HG03135 (cell line): Measurements from ENCODE around the gene CGNL1.

Experiments
- ATAC-seq: cut with Tn5 transposase; IDR thresholded peaks from one replicate; pipeline ENCODE4 v1.9.1; 2021; ENCODE audit warnings: mild to moderate bottlenecking, moderate library complexity; ENCODE audit not compliant: unreplicated experiment

Gene CGNL1

DNA sequence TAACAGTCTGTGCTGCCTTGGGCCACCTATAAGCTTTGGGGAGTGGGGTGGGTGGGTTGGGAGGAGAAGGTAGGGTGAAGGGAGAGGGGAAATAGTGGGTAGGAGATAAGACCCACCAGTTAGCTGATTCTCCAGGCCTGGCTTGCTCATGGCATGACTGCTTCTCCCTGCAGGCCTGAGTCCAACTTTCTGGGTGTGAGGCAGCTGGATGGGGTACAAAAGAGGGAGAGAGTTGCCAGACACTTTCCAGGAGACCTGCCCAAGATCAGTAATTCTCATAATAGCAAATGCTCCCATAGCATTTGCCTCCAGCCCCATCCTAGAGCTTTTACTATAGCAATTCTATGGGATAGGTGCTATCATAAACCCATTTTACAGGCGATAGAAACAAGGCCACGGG lies 7.7 kb downstream of the CGNL1 start:
- ATAC-seq: no peak

DNA sequence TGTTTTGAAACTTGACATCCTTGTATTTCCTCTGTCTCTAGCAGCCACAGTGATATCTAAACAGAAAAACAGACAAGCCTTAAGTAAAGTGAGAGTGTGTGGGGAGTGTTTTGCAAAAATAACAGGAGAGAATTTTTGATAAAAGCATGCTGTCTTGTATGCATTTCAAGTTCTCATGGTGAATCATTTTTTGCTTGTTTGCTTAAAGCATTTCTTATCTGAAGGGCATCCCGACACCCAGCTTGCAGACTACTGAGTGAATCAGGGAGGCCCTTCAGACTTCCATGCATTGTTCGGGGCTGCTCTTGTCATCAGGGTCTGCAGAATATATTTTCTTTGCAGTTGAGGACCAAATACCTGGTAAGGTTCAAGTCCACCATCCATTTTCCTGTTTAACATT lies 8.5 kb downstream of the CGNL1 start:
- no peak for ATAC-seq

DNA sequence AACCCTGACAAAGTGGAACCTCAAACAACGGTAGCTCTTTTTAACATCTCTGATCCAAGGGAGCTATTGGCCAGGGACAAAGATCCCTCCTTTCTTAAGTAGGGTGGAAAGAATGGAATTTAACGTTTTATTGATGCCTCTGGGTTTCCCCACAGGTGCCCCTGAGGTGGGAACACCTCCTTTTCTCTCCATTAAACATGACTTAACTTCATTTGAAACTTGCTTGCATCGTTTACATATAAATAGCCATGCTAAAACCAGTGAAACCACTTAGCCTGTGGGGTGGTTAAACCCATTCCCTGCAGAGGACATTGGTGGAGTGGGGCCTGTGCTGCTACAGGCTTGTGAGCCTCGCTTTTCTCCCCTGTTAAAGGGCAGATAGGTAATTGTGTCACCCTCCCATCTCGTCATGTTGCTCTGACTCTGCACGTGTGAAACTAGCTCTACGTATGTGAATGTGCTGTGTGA lies 9.7 kb downstream of the CGNL1 start:
- ATAC-seq: no peak

DNA sequence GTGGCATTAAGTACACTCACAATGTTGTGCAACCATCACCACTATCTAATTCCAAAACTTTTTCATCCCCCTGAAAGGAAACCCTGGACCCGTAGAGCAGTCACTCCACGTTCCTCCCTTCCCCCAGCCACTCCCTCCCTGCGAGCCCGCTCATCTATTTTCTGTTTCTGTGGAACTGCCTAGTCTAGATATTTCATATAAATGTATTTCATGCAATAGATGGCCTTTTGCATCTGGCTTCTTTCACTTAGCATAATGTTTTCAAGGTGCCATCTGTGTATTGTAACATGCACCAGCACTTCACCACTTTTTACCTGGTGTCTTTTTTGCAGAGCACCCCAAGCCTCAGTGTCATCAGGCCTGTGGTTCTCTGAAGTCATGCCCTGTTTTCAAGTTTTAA lies 10.7 kb downstream of the CGNL1 start:
- no peak for ATAC-seq

DNA sequence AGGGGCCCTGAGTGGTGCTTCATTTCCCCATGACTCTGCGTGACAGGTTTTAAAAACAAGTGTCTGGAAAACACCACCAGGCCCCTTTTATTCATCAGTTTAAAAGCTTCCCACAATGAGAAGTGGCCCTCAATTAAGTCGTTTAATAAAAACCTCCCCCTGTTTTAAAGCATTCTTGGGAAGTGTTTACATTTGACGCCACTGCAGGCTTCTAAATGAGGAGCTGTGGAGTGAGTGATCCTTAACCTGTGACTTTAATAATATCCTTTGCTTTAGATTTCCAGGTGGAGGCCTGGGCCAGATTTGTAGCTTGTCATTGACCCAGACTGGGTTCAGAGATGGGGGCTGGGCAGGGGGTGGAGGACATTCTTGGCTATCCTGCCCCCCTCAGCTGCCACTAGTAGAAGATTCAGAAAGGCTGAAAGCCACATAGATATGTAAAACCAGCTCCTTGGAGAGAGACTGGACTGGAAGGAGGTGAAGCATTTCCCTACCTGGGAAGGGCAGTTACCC lies 11.3 kb downstream of the CGNL1 start:
- no peak for ATAC-seq

DNA sequence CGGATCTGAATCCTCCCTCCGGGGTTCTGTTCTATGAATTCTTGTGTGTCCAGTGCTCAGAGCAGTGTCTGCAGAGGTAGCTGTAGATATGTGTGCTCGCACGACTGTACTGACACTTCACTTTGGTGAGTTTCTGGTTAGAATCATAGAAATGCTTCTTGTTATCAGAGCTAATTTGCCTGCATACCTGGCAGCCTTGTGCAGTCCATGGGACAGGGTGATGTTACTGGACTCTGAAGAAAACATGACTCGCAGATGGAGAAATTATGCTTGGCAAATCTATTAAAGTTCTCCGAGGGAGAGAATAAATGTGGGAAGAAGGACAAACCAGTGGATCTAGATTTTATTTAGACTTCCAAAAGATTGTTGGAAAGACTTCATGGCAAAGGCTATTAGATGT lies 12.2 kb downstream of the CGNL1 start:
- no peak for ATAC-seq

DNA sequence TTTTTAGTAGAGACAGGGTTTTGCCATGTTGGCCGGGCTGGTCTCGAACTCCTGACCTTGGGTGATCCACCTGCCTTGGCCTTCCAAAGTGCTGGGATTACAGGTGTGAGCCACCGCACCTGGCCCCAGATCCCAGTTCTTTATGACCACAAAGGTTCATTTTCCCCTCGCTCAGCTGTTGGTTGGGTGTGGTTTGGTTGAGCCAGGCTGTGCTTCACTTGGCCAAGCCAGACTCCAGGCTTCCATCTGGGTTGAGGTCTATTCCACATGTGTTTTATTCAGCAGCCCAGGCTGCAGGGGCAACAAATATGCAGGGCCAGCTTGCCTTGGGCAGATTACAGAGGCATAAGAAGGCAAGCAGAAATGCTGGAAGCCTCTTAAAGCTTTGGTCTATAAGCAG lies 13.7 kb downstream of the CGNL1 start:
- ATAC-seq: no peak

DNA sequence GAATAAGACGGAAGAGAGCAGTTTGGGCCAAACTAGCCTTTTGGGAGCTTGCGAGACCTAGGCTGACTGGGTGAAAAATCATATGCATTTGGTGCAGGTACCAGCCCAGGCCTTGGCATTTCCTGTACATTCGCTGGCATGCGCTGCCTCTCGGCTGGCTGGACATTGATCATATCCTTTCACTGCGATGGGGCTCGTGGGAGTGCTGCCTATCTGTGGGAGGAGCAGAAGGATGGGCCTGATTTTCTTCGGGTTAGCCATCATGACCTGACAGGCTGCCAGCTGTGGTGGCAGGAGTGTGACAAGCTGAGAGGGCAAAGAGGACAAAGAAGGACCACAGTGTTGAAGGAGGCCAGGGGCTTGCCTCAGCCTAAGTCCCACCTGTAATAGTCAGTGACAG lies 14.3 kb downstream of the CGNL1 start:
- ATAC-seq: no peak

DNA sequence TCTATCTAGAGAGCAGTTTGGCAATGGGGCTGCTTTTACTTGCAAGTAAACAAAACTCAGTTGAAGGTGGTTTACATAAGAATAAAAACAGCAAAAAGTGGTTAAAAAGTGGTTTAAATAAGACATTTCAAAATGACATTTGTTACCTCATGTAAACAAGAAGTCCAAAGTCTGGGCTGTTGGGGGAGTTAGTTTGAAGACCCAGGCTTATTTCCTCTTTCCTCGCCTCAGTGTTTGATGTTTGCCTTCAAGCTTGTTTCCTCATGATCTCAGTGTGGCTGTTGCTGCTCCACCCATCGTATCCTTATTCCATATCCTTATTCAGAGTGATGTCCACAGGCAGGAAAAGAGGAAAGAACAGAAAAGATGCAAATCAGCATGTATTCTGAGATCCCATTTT lies 15.2 kb downstream of the CGNL1 start:
- no peak for ATAC-seq

DNA sequence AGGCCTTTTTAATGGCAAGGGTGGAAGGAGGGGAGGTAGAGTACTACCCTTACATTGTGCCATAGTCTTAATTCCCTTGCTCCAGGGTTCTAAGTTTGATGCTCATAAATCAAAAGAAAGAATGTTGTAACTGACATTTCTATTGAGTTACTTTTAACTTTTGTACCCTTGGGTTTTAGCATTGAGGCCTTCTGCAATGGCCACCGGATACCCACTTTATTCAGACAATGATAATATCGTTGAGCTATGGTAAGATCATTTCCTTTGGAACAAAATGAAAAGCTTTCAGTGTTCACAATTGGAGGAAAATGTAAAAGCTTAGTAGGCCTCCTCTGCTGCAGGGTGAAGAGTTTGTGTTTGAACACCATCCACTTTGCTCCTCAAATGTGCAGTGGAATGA lies 16.8 kb downstream of the CGNL1 start:
- no peak for ATAC-seq

DNA sequence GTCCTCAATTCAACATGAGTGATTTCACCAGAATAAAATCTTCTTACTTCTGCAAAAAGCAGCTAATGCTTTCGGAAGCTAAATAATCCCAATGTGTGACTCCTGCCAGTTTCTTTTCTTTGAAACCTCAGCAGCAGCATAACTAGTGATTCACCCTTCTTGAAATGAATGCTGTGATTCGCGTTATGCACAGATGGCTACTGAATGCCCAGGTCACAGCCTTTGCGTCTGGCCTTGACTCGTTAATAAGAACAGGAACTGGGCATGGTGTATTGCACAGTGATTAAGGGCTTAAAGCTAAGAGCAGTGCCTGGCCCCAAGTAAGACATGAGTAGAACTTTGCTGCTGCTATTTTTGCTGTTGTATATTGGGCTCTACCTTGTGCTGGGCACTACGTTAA lies 19.0 kb downstream of the CGNL1 start:
- no peak for ATAC-seq

DNA sequence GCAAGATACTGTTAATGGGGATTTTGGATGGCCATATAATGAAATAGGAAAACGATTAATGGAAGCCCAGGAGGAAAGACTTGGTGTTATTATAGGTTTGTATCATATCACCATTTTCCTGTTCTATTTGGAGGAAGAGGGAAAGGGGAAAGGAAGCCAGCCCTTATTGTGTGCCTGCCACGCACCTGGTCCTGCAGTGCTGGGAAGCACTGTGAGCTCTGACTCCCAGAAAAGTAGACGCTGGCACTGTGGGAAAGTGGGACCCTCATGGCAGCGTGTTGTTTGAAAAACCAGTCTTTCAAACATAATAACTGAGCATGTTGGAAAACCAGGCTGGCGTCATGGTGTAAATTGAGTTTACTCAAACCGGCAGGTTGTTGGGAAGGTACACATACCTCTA lies 22.0 kb downstream of the CGNL1 start:
- ATAC-seq: no peak

DNA sequence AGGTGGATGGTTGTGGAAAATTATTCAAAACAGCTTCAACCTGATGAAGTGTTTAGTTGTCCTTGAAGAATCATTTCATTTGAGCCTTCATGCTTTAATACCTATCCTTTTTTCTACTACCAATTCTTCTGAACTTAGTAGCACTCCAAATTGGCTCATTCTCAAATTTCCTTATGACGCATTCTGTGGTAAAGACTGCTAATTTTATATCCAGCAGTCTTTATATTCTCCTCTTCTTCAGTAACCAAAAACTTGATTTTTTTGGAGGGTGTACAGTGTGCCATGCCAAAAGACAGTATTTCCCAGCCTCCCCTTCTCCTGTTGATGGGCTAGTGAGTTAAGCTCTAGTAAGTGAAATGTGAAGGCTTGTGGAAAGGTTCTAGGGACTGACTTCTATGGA lies 25.2 kb downstream of the CGNL1 start:
- ATAC-seq: no peak

DNA sequence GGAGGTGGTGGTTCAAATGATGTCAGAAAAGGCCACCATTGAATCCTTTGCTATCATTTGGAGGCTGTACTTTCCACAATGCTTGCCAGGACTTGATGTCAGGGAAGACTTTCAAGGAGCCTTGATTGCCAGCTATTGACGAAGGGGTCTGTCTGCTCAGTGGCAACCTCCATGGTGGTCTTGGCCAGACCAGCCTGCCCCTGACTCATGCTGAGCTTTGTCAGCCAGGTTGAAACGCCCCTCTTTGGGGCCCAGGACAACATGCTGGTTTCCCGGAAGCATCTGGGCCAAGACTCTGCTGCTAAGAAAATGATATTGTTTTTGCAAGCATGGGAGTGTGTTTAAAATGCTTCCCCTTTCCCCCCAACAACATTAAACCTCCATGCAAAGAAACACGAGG lies 26.7 kb downstream of the CGNL1 start:
- no peak for ATAC-seq

DNA sequence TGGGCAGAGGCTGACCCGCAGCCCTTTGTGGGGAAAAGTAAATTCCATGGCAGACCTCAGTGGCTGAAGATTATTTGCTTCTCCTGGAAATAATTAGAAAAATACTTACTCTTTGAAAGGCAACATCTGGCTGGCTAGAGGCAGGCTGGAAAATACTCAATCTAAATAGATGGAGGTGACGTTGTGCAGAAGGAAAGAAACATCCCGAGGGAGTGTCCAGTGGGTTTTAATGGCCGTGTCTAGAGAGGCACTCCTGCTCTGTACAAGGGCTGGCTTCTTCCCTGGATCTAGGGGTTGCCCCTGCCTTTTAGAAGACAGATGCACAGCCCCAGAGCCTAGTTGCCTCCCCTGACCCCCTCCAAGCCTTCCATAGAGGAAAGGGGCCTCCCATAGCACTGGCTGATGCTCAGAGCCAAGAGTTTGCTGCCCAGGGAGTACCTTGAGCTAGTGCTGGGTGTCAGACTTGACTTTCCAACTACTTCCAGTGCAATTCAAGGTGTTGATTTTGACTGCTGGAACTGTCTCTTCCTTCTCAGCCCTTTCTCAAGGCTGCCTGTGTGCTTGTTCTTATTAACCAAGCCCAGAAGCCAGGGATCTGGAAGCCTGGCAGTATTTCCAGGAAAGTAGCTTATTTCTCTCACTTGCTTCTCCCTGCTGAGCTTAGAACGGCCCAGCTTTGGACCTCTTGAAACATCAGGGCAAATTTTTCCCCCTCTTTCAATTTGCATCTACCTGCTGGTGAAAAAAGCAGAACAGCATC lies 27.4 kb downstream of the CGNL1 start:
- no peak for ATAC-seq

DNA sequence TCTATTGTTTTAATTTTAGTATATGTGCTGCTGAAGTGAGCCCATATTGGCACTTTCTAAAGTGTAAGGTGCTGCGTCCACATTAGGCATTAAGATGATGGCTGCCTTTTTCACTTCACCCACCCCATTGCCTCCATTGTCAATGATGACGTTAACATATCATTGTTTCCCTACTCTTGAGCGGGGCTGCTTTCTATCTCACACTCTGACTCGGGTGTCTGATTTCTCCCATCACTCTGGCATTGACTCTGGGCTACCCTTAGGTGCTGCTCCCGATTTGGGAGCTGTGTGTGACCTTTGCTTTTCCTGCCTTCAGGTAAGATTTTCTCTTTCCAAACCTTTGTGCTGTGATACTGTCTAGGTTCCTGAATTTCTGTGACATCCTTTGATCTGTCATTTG lies 28.8 kb downstream of the CGNL1 start:
- no peak for ATAC-seq

DNA sequence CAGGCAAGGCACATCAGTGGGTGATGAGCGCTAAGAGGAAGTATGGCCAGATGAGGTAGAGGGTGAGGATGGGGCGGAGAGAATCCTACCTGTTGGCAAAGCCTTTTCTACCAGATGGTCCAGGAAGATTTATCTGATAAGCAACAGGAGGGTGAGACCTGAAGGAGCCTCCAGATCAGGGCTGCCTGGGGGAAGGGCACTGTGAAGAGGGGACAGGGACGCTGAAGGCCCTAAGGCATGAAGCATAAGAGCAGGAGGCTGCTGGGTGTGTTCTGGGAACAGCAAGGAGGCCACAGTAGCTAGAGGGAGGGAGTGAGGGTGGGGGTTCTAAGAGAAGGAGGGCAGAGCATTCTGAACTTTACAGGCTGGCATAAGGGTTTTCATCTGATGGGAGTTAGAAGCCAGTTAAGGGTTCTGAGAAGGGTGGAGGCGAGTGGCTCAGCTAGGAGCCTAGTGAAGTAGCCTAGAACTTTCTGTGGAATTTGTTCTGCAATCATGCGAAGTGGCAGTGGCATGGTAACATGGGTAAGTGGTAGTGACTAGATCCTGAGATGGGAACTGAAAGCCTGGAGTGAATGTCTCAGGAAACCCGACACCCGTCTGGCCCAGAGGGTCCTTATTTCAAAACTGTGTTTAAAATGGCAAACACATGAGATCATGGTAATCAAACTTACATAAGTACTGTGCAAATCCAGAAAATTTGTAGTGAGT lies 29.9 kb downstream of the CGNL1 start:
- ATAC-seq: no peak

DNA sequence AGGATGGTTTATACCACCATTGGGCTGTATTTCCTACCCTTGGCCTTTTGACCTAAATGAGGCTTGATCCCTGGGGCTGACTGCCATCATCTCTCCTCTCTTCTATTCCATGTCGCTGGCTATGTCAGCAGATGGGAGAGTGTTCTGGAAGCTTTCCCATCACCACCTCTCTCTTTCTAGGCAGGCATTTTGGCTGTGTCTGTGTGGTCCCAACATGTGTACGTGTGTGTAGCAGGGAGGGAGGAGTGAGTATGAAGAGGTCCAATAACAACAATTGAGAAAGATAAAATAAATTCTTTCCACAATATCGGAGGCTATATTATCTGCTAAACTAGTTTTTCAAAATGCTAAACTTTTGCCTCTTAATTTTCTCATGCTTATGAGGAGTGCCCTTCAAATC lies 34.1 kb downstream of the CGNL1 start:
- ATAC-seq: no peak

DNA sequence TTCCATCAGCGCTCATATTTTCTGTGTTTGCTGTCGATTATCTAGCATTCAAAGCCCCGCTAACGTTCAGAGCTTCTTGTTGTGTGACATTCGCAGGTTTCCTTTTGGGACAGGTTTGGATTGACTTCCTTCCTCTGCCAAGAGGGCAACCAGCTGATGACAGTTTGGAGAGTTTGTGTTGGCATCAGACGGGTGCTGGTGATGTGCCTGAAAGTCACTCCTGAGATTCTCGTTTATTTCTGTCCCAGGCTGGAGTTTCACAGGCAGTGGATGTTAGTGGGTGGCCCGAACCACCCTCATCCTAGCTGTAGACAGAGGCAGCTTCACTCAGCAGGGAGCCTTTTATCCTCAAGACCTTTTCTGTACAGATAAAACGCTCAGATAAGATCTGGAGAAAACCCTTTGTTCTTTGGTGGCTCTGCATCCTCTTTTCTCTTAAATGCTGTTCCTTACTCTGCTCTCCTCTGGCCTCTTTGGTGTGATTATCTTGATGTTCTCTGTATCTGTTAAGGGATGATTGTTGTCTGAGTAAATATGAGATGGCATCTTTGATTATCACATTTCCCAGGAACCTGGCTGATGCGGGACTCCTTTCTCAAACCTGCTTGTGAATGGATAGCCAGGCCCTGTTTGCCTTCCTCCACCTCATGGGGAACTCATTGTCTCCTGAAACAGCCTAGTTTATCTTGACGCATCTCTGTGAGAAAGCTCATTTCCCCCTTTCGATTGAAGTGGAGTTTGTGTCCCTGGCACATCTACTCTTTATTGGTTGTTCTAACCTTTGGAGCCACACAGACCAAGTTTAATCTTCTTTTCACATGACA lies 35.9 kb downstream of the CGNL1 start:
- ATAC-seq: no peak

DNA sequence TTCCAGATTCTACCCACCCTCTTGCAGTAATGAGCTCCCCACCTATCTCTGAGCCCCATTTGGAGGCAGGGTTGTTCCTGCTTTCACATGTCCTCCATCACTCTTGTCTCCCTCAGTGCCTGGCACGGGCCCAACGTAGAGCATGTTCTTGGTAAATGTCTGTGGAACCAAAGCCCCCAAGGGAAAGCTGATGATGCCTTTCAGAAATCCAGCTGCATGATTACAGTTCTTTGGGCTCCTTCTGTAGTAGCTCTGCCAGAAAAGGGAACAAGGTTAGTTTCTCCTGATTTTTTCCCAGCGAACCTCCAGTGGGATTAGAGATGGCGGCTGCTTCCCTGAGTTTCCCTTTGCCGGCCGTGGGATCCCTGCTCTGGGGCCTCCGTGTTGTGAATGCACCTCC lies 39.3 kb downstream of the CGNL1 start:
- ATAC-seq: no peak

DNA sequence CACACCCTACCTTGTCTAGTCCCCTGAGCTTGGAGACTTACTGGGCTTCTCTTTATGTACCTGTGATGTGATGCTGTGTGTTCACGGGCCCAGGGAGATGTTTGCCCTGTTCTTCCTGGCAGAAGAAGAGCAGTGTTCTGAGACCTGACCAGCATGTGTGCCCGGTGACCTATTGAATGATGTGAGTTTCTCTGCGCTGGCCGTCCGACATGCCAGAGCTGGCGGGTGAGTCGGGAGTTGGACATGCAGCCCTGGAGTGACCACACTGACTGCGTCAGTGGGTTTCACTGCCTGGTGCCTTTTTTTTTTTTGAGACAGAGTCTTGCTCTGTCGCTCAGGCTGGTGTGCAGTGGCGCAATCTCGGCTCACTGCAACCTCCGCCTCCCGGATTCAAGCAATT lies 42.3 kb downstream of the CGNL1 start:
- no peak for ATAC-seq

DNA sequence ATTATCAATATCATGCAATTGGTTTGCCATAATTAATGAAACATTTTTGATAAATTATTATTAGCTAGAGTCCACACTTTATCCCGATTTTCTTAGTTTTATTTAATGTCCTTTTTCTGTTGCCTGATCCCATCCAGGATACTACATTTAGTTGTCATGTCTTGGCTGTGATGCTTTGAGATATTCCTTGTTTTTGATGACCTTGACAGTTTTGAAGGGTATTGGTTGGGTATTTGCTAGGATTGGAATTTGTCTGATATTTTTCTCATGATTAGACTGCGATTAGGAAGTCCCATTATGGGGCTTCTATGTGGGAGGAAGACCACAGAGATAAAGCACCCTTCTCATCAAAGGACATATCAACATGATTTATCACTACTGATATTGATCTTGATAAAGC lies 43.0 kb downstream of the CGNL1 start:
- no peak for ATAC-seq
